Measurements from ENCODE around the gene TMSB10. TPM values are rescaled to one million over a fixed set of nuclear protein-coding genes. Genes with fewer than 3 reads are reported as not detected.

TMSB10 gene
- total and polyA plus RNA-seq, 2 of the 13 experiments (the other 11 are each of a cell fraction or from before 2014, with no cell fraction given): 665 to 708 TPM

DNA sequence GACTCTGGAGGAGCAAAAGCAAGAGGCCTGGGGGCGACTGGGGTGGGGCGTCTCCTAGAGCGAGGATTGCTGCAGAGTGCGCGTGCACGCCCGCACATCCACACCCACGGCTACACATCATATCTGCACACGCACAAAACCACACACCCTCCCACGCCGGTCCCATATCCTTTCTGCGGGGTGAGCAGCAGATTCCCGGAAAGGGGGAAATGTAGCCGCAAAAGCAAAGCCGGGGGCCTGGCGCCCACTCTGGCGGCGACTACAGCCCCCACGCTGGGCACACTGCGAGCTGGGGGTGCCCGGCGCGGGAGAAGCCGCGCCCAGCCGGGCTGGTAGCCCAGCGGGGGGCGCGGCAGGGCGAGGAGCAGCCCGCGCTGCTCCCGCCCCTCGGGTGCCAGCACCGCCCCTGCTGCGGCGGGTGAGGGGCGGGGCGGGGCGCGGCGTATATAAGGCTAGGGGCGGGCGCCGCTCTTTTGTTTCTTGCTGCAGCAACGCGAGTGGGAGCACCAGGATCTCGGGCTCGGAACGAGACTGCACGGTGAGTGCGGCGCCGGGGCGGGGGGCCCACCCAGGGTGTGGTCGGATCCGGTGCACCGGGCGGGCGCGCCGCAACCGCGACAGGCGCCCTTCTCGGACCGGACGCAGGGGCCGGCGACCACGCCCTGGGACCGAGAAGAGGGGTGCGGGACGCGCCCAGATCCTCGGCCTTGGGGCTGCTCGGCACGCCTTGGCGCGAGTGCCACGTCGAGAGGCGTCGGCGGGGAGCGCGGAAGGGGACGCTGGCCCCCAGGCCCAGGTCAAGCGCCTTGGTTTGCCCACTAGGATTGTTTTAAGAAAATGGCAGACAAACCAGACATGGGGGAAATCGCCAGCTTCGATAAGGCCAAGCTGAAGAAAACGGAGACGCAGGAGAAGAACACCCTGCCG is at the start of gene TMSB10 (continued):
- peak; percentile 67; the same call in 1 of the 2 replicates for TF ChIP-seq WIZ (CRISPR knock-in tag; IDR thresholded peaks at IDR 0.05)
- no peak for TF ChIP-seq ZUFSP (CRISPR knock-in tag; IDR thresholded peaks at IDR 0.05; ENCODE audit: borderline replicate concordance)
- peak; percentile 93 for TF ChIP-seq SP4 (CRISPR knock-in tag; IDR thresholded peaks at IDR 0.05)
- peak; percentile 99 for TF ChIP-seq FOXC1 (CRISPR knock-in tag; IDR thresholded peaks at IDR 0.05; ENCODE audit: borderline replicate concordance)
- peak; percentile 46; the same call in 1 of the 2 replicates for TF ChIP-seq NFYC (CRISPR knock-in tag; IDR thresholded peaks at IDR 0.05)
- TF ChIP-seq ZNF547 (CRISPR knock-in tag; IDR thresholded peaks at IDR 0.05): peak; percentile 97
- TF ChIP-seq CENPBD1 (CRISPR knock-in tag; IDR thresholded peaks at IDR 0.05; ENCODE audit: borderline replicate concordance, low read depth): no peak; the same call in 1 of the 2 replicates
- TF ChIP-seq ZNF101 (CRISPR knock-in tag; IDR thresholded peaks at IDR 0.05; ENCODE audit: borderline replicate concordance, low read depth): 0 out of 2 replicates have a peak, but pooled peaks have one; percentile 89
- peak; percentile 93 for TF ChIP-seq IRF9 (CRISPR knock-in tag; IDR thresholded peaks at IDR 0.05; ENCODE audit: borderline replicate concordance)
- TF ChIP-seq ZNF292 (CRISPR knock-in tag; IDR thresholded peaks at IDR 0.05; ENCODE audit: borderline replicate concordance, low read depth): no peak
- TF ChIP-seq RFXANK (CRISPR knock-in tag; IDR thresholded peaks at IDR 0.05): 0 out of 2 replicates have a peak, but pooled peaks have one; percentile 66
- TF ChIP-seq, protein P1, sequence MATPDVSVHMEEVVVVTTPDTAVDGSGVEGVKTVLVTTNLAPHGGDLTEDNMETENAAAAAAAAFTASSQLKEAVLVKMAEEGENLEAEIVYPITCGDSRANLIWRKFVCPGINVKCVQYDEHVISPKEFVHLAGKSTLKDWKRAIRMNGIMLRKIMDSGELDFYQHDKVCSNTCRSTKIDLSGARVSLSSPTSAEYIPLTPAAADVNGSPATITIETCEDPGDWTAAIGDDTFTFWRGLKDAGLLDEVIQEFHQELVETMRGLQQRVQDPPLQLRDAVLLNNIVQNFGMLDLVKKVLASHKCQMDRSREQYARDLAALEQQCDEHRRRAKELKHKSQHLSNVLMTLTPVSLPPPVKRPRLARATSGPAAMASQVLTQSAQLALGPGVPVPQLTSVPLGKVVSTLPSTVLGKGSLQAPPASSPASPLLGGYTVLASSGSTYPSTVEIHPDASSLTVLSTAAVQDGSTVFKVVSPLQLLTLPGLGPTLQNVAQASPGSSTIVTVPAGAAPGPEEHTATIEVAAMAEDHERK (CRISPR knock-in tag; IDR thresholded peaks at IDR 0.05; ENCODE audit: low read depth): no peak
- no peak for TF ChIP-seq ZNF3 (CRISPR knock-in tag; IDR thresholded peaks at IDR 0.05)
- TF ChIP-seq ZNF816 (CRISPR knock-in tag; IDR thresholded peaks at IDR 0.05; ENCODE audit: borderline replicate concordance): no peak; the same call in 1 of the 2 replicates
- peak; percentile 83 for TF ChIP-seq AGO2 (optimal IDR thresholded peaks at IDR 0.05; ENCODE audit: low read depth, low read length)
- peak; percentile 59 for TF ChIP-seq FOXP4 (CRISPR knock-in tag; IDR thresholded peaks at IDR 0.05)
- peak; percentile 76; the same call in 1 of the 2 replicates for TF ChIP-seq KLF11 (CRISPR knock-in tag; IDR thresholded peaks at IDR 0.05)
- TF ChIP-seq BORCS8-MEF2B (CRISPR knock-in tag; IDR thresholded peaks at IDR 0.05): peak; percentile 81
- peak; percentile 86 for TF ChIP-seq ISL2 (CRISPR knock-in tag; IDR thresholded peaks at IDR 0.05)
- TF ChIP-seq, protein P2, sequence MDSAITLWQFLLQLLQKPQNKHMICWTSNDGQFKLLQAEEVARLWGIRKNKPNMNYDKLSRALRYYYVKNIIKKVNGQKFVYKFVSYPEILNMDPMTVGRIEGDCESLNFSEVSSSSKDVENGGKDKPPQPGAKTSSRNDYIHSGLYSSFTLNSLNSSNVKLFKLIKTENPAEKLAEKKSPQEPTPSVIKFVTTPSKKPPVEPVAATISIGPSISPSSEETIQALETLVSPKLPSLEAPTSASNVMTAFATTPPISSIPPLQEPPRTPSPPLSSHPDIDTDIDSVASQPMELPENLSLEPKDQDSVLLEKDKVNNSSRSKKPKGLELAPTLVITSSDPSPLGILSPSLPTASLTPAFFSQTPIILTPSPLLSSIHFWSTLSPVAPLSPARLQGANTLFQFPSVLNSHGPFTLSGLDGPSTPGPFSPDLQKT (CRISPR knock-in tag; IDR thresholded peaks at IDR 0.05; ENCODE audit: borderline replicate concordance): peak; percentile 78; the same call in 1 of the 2 replicates

All from HepG2 (cell line).